Astrocyte (in vitro differentiated cells and primary cell): ENCODE data around the gene PRRC2C. TPM values are rescaled to one million over a fixed set of nuclear protein-coding genes. Genes with fewer than 3 reads are reported as not detected.
"Not testable (repeated sequence)": the region's sequence is repeated elsewhere in the genome, so short reads cannot be mapped to it uniquely, and the experiment has no call there.

Source experiments
- DNase-seq: peaks from one replicate; pipeline ENCODE4 v3.0.0-alpha.2; 2010; ENCODE audit warnings: low read depth
- FAIRE-seq: peaks from 2 replicates; lab custom pipeline; 2011; peaks lifted over from hg19 to GRCh38; lab: Jason Lieb, UNC
- H2AFZ ChIP-seq: 2 replicates; pipeline ENCODE4 v1.6.0; 2012; ENCODE audit warnings: low read depth, low read length, inconsistent platforms
- H3K27ac ChIP-seq: 2 replicates; pipeline ENCODE4 v1.5.1; 2011; ENCODE audit warnings: low read depth, low read length, inconsistent platforms
- H3K27me3 ChIP-seq: 2 replicates; pipeline ENCODE4 v1.6.0; 2011; ENCODE audit warnings: low read length, inconsistent platforms; ENCODE audit not compliant: insufficient read depth
- H3K36me3 ChIP-seq: 2 replicates; pipeline ENCODE4 v1.5.1; 2011; ENCODE audit warnings: low read length, inconsistent platforms; ENCODE audit not compliant: insufficient read depth
- H3K4me1 ChIP-seq: 2 replicates; pipeline ENCODE4 v1.5.1; 2011; ENCODE audit warnings: low read length, inconsistent platforms; ENCODE audit not compliant: insufficient read depth
- H3K4me2 ChIP-seq: 2 replicates; pipeline ENCODE4 v1.6.0; 2012; ENCODE audit warnings: low read length, inconsistent platforms
- H3K4me3 ChIP-seq: 2 replicates; pipeline ENCODE4 v1.5.1; 2011; ENCODE audit warnings: low read depth, mild to moderate bottlenecking, low read length, inconsistent platforms; ENCODE audit not compliant: insufficient read depth
- H3K79me2 ChIP-seq: 2 replicates; pipeline ENCODE4 v1.6.0; 2012; ENCODE audit warnings: mild to moderate bottlenecking, low read length, inconsistent platforms; ENCODE audit not compliant: insufficient read depth
- H3K9ac ChIP-seq: 2 replicates; pipeline ENCODE4 v1.6.0; 2012; ENCODE audit warnings: mild to moderate bottlenecking, low read length, inconsistent platforms
- H3K9me3 ChIP-seq: 2 replicates; pipeline ENCODE4 v1.5.1; 2012; ENCODE audit warnings: low read depth, mild to moderate bottlenecking, low read length, inconsistent platforms; ENCODE audit not compliant: insufficient read depth
- H4K20me1 ChIP-seq: 2 replicates; pipeline ENCODE4 v1.6.0; 2012; ENCODE audit warnings: low read length, inconsistent platforms; ENCODE audit not compliant: insufficient read depth
- H3K27ac Mint-ChIP-seq: one replicate; pipeline ENCODE4 v1.8.0; 2021; ENCODE audit warnings: mild to moderate bottlenecking, mixed read lengths; ENCODE audit not compliant: unreplicated experiment
- H3K27me3 Mint-ChIP-seq: one replicate; pipeline ENCODE4 v1.8.0; 2021; ENCODE audit warnings: low read depth, mixed read lengths; ENCODE audit not compliant: unreplicated experiment
- H3K36me3 Mint-ChIP-seq: one replicate; pipeline ENCODE4 v1.8.0; 2021; ENCODE audit warnings: low read depth, mixed read lengths; ENCODE audit not compliant: unreplicated experiment
- H3K4me1 Mint-ChIP-seq: one replicate; pipeline ENCODE4 v1.8.0; 2021; ENCODE audit warnings: low read depth, mixed read lengths; ENCODE audit not compliant: unreplicated experiment
- H3K4me3 Mint-ChIP-seq: one replicate; pipeline ENCODE4 v1.8.0; 2021; ENCODE audit warnings: mild to moderate bottlenecking, moderate library complexity, mixed read lengths; ENCODE audit not compliant: unreplicated experiment
- H3K9me3 Mint-ChIP-seq: one replicate; pipeline ENCODE4 v1.8.0; 2021; ENCODE audit warnings: mild to moderate bottlenecking, mixed read lengths; ENCODE audit not compliant: unreplicated experiment
- EZH2 ChIP-seq: IDR thresholded peaks from 2 replicates; pipeline ENCODE4 v1.6.1; 2012; ENCODE audit warnings: mild to moderate bottlenecking, low read length, inconsistent platforms; ENCODE audit not compliant: insufficient read depth
- total RNA-seq: library from RNA; stranded (reverse); gene quantifications from 2 replicates; pipeline ENCODE4 v1.2.1, GENCODE V29; 2021
- TF ChIP-seq, protein P1 (sequence below): IDR thresholded peaks from 2 replicates; pipeline ENCODE4 v1.5.1; 2011; ENCODE audit warnings: low read depth, mild to moderate bottlenecking, inconsistent platforms, low read length, moderate library complexity; ENCODE audit not compliant: insufficient read depth

PRRC2C gene
- total RNA-seq, 1 donor from 2014 or later: 196 TPM

DNA sequence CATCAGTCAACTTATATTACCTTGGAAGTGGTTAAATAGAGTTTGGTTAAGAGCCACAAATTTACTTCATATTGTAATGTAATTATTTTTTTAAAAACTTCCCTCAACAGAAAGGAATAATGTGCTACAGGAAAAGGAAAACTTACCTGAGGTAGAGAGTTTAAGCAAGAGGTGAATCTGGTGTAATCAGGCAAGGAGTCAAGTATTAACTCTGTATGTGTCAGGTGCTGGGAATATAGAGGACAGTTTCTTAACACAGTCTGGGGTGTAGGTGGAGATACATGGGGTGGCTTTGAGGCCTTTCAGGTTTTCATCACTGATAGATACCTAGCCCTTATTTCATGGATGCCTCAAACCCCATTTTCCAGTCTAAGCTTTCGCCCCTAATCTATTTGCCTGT is 110.8 kb downstream of the PRRC2C start:
- no peak overlapping the region for H3K4me3 ChIP-seq
- no peak for FAIRE-seq
- H3K4me2 ChIP-seq: no peak overlapping the region
- Mint-ChIP-seq H3K4me3 (no peak overlapping the region), H3K27ac (no peak overlapping the region), H3K9me3 (no peaks in the 10 kb centered on the region), H3K4me1 (peaks cover 6% of the 10 kb centered on the region), H3K27me3 (no peaks in the 10 kb centered on the region), H3K36me3 (peaks cover 24% of the 10 kb centered on the region)
- H3K79me2 ChIP-seq: no peaks in the 10 kb centered on the region
- H2AFZ ChIP-seq: no peak overlapping the region
- H3K27me3 ChIP-seq: no peaks in the 10 kb centered on the region
- no peak overlapping the region for H3K9ac ChIP-seq
- no peaks in the 10 kb centered on the region for H3K4me1 ChIP-seq
- no peak for DNase-seq
- H3K36me3 ChIP-seq: peaks cover 15% of the 10 kb centered on the region
- H4K20me1 ChIP-seq: no peaks in the 10 kb centered on the region
- TF ChIP-seq, protein P1, sequence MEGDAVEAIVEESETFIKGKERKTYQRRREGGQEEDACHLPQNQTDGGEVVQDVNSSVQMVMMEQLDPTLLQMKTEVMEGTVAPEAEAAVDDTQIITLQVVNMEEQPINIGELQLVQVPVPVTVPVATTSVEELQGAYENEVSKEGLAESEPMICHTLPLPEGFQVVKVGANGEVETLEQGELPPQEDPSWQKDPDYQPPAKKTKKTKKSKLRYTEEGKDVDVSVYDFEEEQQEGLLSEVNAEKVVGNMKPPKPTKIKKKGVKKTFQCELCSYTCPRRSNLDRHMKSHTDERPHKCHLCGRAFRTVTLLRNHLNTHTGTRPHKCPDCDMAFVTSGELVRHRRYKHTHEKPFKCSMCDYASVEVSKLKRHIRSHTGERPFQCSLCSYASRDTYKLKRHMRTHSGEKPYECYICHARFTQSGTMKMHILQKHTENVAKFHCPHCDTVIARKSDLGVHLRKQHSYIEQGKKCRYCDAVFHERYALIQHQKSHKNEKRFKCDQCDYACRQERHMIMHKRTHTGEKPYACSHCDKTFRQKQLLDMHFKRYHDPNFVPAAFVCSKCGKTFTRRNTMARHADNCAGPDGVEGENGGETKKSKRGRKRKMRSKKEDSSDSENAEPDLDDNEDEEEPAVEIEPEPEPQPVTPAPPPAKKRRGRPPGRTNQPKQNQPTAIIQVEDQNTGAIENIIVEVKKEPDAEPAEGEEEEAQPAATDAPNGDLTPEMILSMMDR: no peak
- TF ChIP-seq EZH2: no peak
- no peaks in the 10 kb centered on the region for H3K9me3 ChIP-seq
- H3K27ac ChIP-seq: no peak overlapping the region

DNA sequence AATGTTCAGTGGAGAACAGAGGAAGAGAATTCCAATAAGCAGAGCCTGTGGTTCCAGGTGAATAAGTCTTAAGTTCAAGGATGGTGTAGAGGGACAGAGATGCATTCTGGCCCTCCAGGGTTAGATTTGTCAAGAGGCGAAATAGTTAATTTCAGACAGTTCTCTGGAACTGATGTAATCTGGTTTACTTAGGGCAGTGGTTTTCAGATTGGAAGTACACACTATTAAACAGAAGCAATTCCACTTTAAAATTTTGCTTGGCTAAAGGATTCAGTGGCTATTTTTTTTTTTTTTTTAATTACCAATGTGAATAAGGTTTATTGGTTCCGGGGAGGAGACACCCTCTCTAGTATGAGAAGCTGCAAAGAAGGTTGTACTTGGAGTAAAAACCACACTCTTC is 111.4 kb downstream of the PRRC2C start:
- TF ChIP-seq, protein P1: no peak
- no peak for TF ChIP-seq EZH2
- no peaks in the 10 kb centered on the region for H3K4me1 ChIP-seq
- Mint-ChIP-seq H3K36me3 (peaks cover 19% of the 10 kb centered on the region), H3K27ac (no peak overlapping the region), H3K9me3 (no peaks in the 10 kb centered on the region), H3K4me1 (peaks cover 6% of the 10 kb centered on the region), H3K4me3 (no peak overlapping the region), H3K27me3 (no peaks in the 10 kb centered on the region)
- H3K9me3 ChIP-seq: no peaks in the 10 kb centered on the region
- H2AFZ ChIP-seq: no peak overlapping the region
- H3K9ac ChIP-seq: no peak overlapping the region
- no peak for DNase-seq
- H3K4me2 ChIP-seq: no peak overlapping the region
- H3K36me3 ChIP-seq: peaks cover 9% of the 10 kb centered on the region
- H3K4me3 ChIP-seq: no peak overlapping the region
- FAIRE-seq: no peak
- no peaks in the 10 kb centered on the region for H3K27me3 ChIP-seq
- no peaks in the 10 kb centered on the region for H3K79me2 ChIP-seq
- H4K20me1 ChIP-seq: no peaks in the 10 kb centered on the region
- H3K27ac ChIP-seq: no peak overlapping the region

DNA sequence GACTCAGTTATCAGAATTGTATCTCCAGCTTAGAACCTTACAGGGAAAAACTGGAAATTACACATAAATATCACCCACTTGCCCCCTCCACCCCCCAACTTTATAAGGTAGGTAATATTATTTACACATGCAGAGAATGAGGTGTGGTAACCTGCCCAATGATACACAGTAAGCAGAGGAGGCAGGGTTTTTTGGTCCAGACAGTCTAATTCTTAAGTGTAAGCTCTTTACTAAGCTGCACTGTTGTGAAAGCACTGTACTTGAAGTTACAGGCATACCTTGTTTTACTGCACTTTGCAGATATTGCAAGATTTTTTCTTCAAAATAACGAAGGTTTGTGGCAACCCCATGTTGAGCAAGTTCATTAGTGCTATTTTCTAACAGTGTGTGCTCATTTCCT is 111.9 kb downstream of the PRRC2C start:
- H3K79me2 ChIP-seq: no peaks in the 10 kb centered on the region
- Mint-ChIP-seq H3K27me3 (no peaks in the 10 kb centered on the region), H3K4me3 (no peak overlapping the region), H3K36me3 (peaks cover 19% of the 10 kb centered on the region), H3K9me3 (no peaks in the 10 kb centered on the region), H3K27ac (no peak overlapping the region), H3K4me1 (peaks cover 6% of the 10 kb centered on the region)
- no peak for FAIRE-seq
- DNase-seq: no peak
- H4K20me1 ChIP-seq: no peaks in the 10 kb centered on the region
- H3K4me1 ChIP-seq: no peaks in the 10 kb centered on the region
- H3K9ac ChIP-seq: no peak overlapping the region
- no peak overlapping the region for H2AFZ ChIP-seq
- no peak overlapping the region for H3K4me2 ChIP-seq
- peaks cover 4% of the 10 kb centered on the region for H3K36me3 ChIP-seq
- H3K27ac ChIP-seq: no peak overlapping the region
- no peak overlapping the region for H3K4me3 ChIP-seq
- H3K27me3 ChIP-seq: no peaks in the 10 kb centered on the region
- TF ChIP-seq, protein P1: no peak
- TF ChIP-seq EZH2: no peak
- H3K9me3 ChIP-seq: no peaks in the 10 kb centered on the region

DNA sequence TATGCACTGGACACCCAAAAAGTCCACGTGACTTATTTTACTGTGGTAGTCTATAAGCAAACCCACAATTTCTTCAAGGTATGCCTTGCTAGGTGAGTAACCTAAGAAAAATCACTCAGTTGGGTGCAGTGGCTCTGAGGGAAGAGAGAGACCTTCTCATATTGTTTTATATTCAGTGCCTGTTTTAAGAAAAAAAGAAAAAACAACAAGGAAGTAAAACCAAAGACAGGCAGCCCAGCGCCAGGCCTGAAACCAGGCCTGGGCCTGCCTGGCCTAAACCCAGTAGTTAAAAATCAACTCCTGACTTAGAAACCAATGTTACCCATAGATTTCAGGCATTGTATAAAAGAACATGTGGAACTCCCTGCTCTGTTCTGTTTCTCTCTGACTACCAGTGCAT is 115.0 kb downstream of the PRRC2C start:
- H3K4me3 ChIP-seq, H3K79me2 ChIP-seq, H4K20me1 ChIP-seq, H3K9me3 ChIP-seq, H3K27me3 Mint-ChIP-seq, H3K9me3 Mint-ChIP-seq, H3K4me1 ChIP-seq, H3K36me3 ChIP-seq, H3K4me3 Mint-ChIP-seq, H3K27me3 ChIP-seq, H2AFZ ChIP-seq, H3K9ac ChIP-seq, H3K27ac ChIP-seq, H3K4me2 ChIP-seq, DNase-seq, FAIRE-seq, H3K4me1 Mint-ChIP-seq: not testable (repeated sequence)
- H3K27ac Mint-ChIP-seq: peak overlapping the region; percentile 34
- H3K36me3 Mint-ChIP-seq: peaks cover 11% of the 10 kb centered on the region
